Loucy (cell line): ENCODE measurements around the gene PTGDR.

ENCODE experiments used
- H2AFZ ChIP-seq: fragments of 200-600 bp; sonication (generic); 2 replicates; pipeline ENCODE4 v1.6.0; 2016; ENCODE audit warnings: antibody characterized with exemption, mild to moderate bottlenecking, low read length, moderate library complexity
- H3F3A ChIP-seq: fragments of 200-600 bp; 2 replicates; pipeline ENCODE4 v1.6.0; 2016; ENCODE audit warnings: antibody characterized with exemption, low read depth, mild to moderate bottlenecking
- H3K27me3 ChIP-seq: fragments of 200-600 bp; sonication (generic); 2 replicates; pipeline ENCODE4 v1.6.1; 2014; ENCODE audit warnings: low read length, mild to moderate bottlenecking; ENCODE audit not compliant: insufficient read depth, poor library complexity, severe bottlenecking
- H3K36me3 ChIP-seq: fragments of 200-600 bp; sonication (generic); 2 replicates; pipeline ENCODE4 v1.6.1; 2016; ENCODE audit warnings: low read length; ENCODE audit not compliant: insufficient read depth
- H3K4me1 ChIP-seq: fragments of 200-600 bp; sonication (generic); 2 replicates; pipeline ENCODE4 v1.5.1; 2014; ENCODE audit warnings: low read length, mild to moderate bottlenecking; ENCODE audit not compliant: insufficient read depth, poor library complexity, severe bottlenecking
- H3K4me2 ChIP-seq: fragments of 200-600 bp; sonication (generic); 2 replicates; pipeline ENCODE4 v1.6.0; 2014; ENCODE audit warnings: antibody characterized with exemption, low read length, low read depth, mild to moderate bottlenecking; ENCODE audit not compliant: poor library complexity, severe bottlenecking
- H3K4me3 ChIP-seq: fragments of 200-600 bp; sonication (generic); 2 replicates; pipeline ENCODE4 v1.5.1; 2014; ENCODE audit warnings: low read length, mild to moderate bottlenecking, mixed read lengths; ENCODE audit not compliant: poor library complexity, severe bottlenecking
- H3K79me2 ChIP-seq: fragments of 200-600 bp; sonication (generic); 2 replicates; pipeline ENCODE4 v1.6.1; 2014; ENCODE audit warnings: low read length; ENCODE audit not compliant: insufficient read depth
- H3K9ac ChIP-seq: fragments of 200-600 bp; sonication (generic); 2 replicates; pipeline ENCODE4 v1.6.0; 2014; ENCODE audit warnings: mild to moderate bottlenecking, low read depth, low read length, moderate library complexity; ENCODE audit not compliant: poor library complexity, severe bottlenecking
- H3K9me2 ChIP-seq: fragments of 200-600 bp; sonication (generic); replicated peaks from 2 replicates; pipeline ENCODE4 v1.6.1; 2016; ENCODE audit warnings: low read depth, low read length, mixed read lengths
- H3K9me3 ChIP-seq: fragments of 200-600 bp; sonication (generic); 2 replicates; pipeline ENCODE4 v1.6.1; 2014; ENCODE audit warnings: mild to moderate bottlenecking, antibody characterized with exemption, low read length, low read depth; ENCODE audit not compliant: insufficient read depth
- H4K20me1 ChIP-seq: fragments of 200-600 bp; sonication (generic); 2 replicates; pipeline ENCODE4 v1.6.0; 2014; ENCODE audit warnings: antibody characterized with exemption, low read length, mild to moderate bottlenecking; ENCODE audit not compliant: insufficient read depth, poor library complexity, severe bottlenecking
- CTCF ChIP-seq: fragments of 200-600 bp; sonication (generic); conservative IDR thresholded peaks from 2 replicates; pipeline ENCODE4 v1.5.1; 2014; ENCODE audit warnings: mild to moderate bottlenecking, antibody characterized with exemption, low read length
- EZH2phosphoT487 ChIP-seq: fragments of 200-600 bp; IDR thresholded peaks from 2 replicates; pipeline ENCODE4 v1.6.1; 2018; ENCODE audit warnings: antibody characterized with exemption, mild to moderate bottlenecking, moderate library complexity, borderline replicate concordance

The PTGDR gene

GRCh38 chr14:52235434-52235833 is 32.1 kb upstream of the PTGDR start:
- Histone ChIP-seq H3K9ac (peak overlapping the region; percentile 28), H3K27me3 (no peaks in the 10 kb centered on the region), H3F3A (peaks cover 4% of the 10 kb centered on the region; the same call in 1 of the 2 replicates), H4K20me1 (no peaks in the 10 kb centered on the region), H3K36me3 (no peaks in the 10 kb centered on the region), H2AFZ (0 out of 2 replicates have a peak overlapping the region, but pooled peaks have one; percentile 48), H3K9me2 (no peaks in the 10 kb centered on the region), H3K4me2 (peak overlapping the region; percentile 41), H3K4me3 (no peak overlapping the region), H3K4me1 (peaks cover 31% of the 10 kb centered on the region), H3K79me2 (peaks cover 8% of the 10 kb centered on the region; the same call in 1 of the 2 replicates), H3K9me3 (no peaks in the 10 kb centered on the region)
- no peak for TF ChIP-seq CTCF
- no peak for TF ChIP-seq EZH2phosphoT487

- Histone ChIP-seq H3K9me2 (no peaks in the 10 kb centered on the region), H3K4me1 (peaks cover 33% of the 10 kb centered on the region), H3K36me3 (no peaks in the 10 kb centered on the region), H3K9me3 (no peaks in the 10 kb centered on the region), H3K4me3 (no peak overlapping the region), H3K4me2 (no peak overlapping the region), H3K9ac (peak overlapping the region; percentile 28), H3K27me3 (no peaks in the 10 kb centered on the region), H4K20me1 (no peaks in the 10 kb centered on the region), H2AFZ (no peak overlapping the region), H3F3A (peaks cover 2% of the 10 kb centered on the region; the same call in 1 of the 2 replicates), H3K79me2 (peaks cover 8% of the 10 kb centered on the region; the same call in 1 of the 2 replicates)
- TF ChIP-seq CTCF = no peak
- no peak for TF ChIP-seq EZH2phosphoT487
Observed at GRCh38 chr14:52235866-52236510, 31.5 kb upstream of the PTGDR start.

GRCh38 chr14:52238682-52239081 is 28.8 kb upstream of the PTGDR start:
- Histone ChIP-seq H3K27me3 (no peaks in the 10 kb centered on the region), H3K36me3 (no peaks in the 10 kb centered on the region), H3K9ac (no peak overlapping the region), H3K4me3 (no peak overlapping the region), H3K9me3 (no peaks in the 10 kb centered on the region), H3K79me2 (peaks cover 8% of the 10 kb centered on the region; the same call in 1 of the 2 replicates), H3K4me2 (no peak overlapping the region), H2AFZ (no peak overlapping the region), H3K9me2 (no peaks in the 10 kb centered on the region), H3F3A (no peaks in the 10 kb centered on the region), H3K4me1 (peaks cover 43% of the 10 kb centered on the region), H4K20me1 (no peaks in the 10 kb centered on the region)
- TF ChIP-seq EZH2phosphoT487 = no peak
- no peak for TF ChIP-seq CTCF
